ENCODE data around the gene CENPF.

GRCh38 chr1:214557952-214558735 is 44.9 kb upstream of the CENPF start:
- TF ChIP-seq CTCF (IDR thresholded peaks at IDR 0.05) (no peak), POLR2A (IDR thresholded peaks at IDR 0.05) (no peak), EP300 (IDR thresholded peaks at IDR 0.05) (no peak)
